ENCODE data around the gene CSTB. TPM values are rescaled to one million over a fixed set of nuclear protein-coding genes. Genes with fewer than 3 reads are reported as not detected.

The CSTB gene
- total and polyA plus RNA-seq, 2 of the 8 experiments (the other 6 are each of a cell fraction or from before 2014, with no cell fraction given) = 53.8 to 64.1 TPM

DNA sequence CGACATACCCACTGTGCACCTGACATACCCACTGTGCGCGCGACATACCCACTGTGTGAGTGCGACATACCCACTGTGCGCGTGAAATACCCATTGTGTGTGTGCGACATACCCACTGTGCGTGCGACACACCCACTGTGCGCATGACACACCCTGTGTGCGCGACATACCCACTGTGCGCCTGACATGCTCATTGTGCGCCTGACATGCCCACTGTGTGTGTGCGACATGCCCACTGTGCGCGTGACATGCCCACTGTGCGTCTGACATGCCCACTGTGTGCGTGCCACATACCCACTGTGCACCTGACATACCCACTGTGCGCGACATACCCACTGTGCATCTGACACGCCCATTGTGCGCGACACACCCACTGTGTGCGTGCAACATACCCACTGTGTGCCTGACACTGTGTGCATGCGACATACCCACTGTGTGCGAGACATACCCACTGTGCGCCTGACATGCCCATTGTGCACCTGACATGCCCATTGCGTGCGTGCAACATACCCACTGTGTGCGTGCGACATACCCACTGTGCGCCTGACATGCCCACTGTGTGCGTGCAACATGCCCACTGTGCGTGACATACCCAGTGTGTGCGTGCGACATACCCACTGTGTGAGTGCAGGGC is 10.8 kb upstream of the CSTB start:
- Histone ChIP-seq H4K91ac (replicated peaks; ENCODE audit: insufficient read length, low read length) (peak overlapping the region; percentile 84), H3K23ac (ENCODE audit: insufficient read length) (no peak overlapping the region), H4K5ac (ENCODE audit: insufficient read length, low read depth, low read length) (no peak overlapping the region), H3K4me3 (ENCODE audit: extremely low read depth in 1 of 4, insufficient read depth in 2 of 4, low read depth in 3 of 4, low read length in 4 of 4) (no peak overlapping the region), H3K56ac (replicated peaks; ENCODE audit: insufficient read length, low read depth, low read length) (no peak overlapping the region), H4K20me1 (replicated peaks in 1 of 2; ENCODE audit: control insufficient read depth in 1 of 2, insufficient read depth in 2 of 2, low read length in 2 of 2) (peaks cover 0 to 10% of the 10 kb centered on the region in 2 experiments), H2BK120ac (replicated peaks; ENCODE audit: low read depth, low read length) (no peak overlapping the region), H3K36me3 (ENCODE audit: control insufficient read depth in 2 of 4, insufficient read depth in 4 of 4, low read length in 3 of 4) (peaks cover 3 to 11% (median 9%) of the 10 kb centered on the region in 4 experiments; a peak in 6 of 8 replicates), H2BK15ac (ENCODE audit: low read length) (peak overlapping the region; percentile 89; the same call in 1 of the 2 replicates), H3K18ac (ENCODE audit: extremely low read depth, low read length) (no peak overlapping the region), H3K79me1 (ENCODE audit: low read depth, low read length) (peaks cover 10% of the 10 kb centered on the region; the same call in 1 of the 2 replicates), H3K27me3 (replicated peaks in 1 of 4; ENCODE audit: control insufficient read depth in 3 of 4, extremely low read depth in 1 of 4, insufficient read depth in 3 of 4, low read length in 3 of 4) (no peaks in the 10 kb centered on the region; a peak in 1 of 7 replicates), H2AFZ (ENCODE audit: low read length) (no peak overlapping the region), H3K4ac (replicated peaks; ENCODE audit: insufficient read length, low read depth, low read length) (no peak overlapping the region), H3K79me2 (ENCODE audit: control insufficient read depth in 1 of 2, insufficient read depth in 2 of 2, low read length in 2 of 2) (peaks cover 11 to 21% of the 10 kb centered on the region in 2 experiments), H2BK5ac (ENCODE audit: low read depth, low read length) (peak overlapping the region; percentile 54; the same call in 1 of the 2 replicates), H2AK5ac (ENCODE audit: low read depth, low read length) (peak overlapping the region; percentile 88), H3K23me2 (ENCODE audit: low read depth, low read length) (peaks cover 5% of the 10 kb centered on the region; the same call in 1 of the 2 replicates), H2BK20ac (ENCODE audit: low read length) (no peak overlapping the region), H3K27ac (ENCODE audit: low read depth, low read length) (no peak overlapping the region), H4K8ac (ENCODE audit: extremely low read depth, insufficient read depth, low read length) (no peak overlapping the region), H3K14ac (ENCODE audit: insufficient read length) (no peak overlapping the region), H3K4me2 (ENCODE audit: insufficient read depth in 1 of 2, low read depth in 2 of 2, low read length in 2 of 2) (no peak overlapping the region), H3K9ac (replicated peaks in 1 of 4; ENCODE audit: extremely low read depth in 1 of 4, low read depth in 3 of 4, low read length in 3 of 4) (no peak overlapping the region), H3K4me1 (replicated peaks in 1 of 4; ENCODE audit: control insufficient read depth in 3 of 4, insufficient read depth in 4 of 4, low read length in 3 of 4) (peaks cover 0 to 12% (median 3%) of the 10 kb centered on the region in 4 experiments; a peak in 4 of 7 replicates), H3K9me3 (ENCODE audit: insufficient read depth in 2 of 2, low read depth in 1 of 2, low read length in 1 of 2) (no peaks in the 10 kb centered on the region), H2BK12ac (ENCODE audit: low read depth, low read length) (peak overlapping the region; percentile 94)
- CTCF ChIA-PET (ENCODE audit: partially characterized antibody) = no interaction called here
- WGBS, 2 experiments (ENCODE audit: extremely low coverage in 1 of 2, insufficient coverage in 1 of 2, insufficient read length in 1 of 2, insufficient replicate concordance in 2 of 2, low coverage in 1 of 2, low lambda C conversion rate in 2 of 2, missing lambda C conversion rate in 1 of 2) = 95% methylated on average over 38 of the region's 38 CpGs; no CpG with 5 or more reads in 1 of the 2 experiments
- no peak for FAIRE-seq
- DNase-seq (ENCODE audit: low read depth in 1 of 2, low spot score in 2 of 2) = no peak
- POLR2A ChIA-PET (ENCODE audit: partially characterized antibody) = no interaction called here
- TF ChIP-seq SP4 (IDR thresholded peaks at IDR 0.05; ENCODE audit: low read length) (no peak), ZNF274 (IDR thresholded peaks at IDR 0.05; ENCODE audit: borderline replicate concordance, extremely low read depth, low read length) (no peak), CBX5 (IDR thresholded peaks at IDR 0.05; ENCODE audit: low read depth, low read length) (no peak), NANOG (IDR thresholded peaks at IDR 0.05; ENCODE audit: insufficient read depth, low read depth, low read length, poor library complexity, severe bottlenecking) (no peak), MAX (IDR thresholded peaks at IDR 0.05) (no peak), CHD2 (IDR thresholded peaks at IDR 0.05; ENCODE audit: low read length) (no peak), JUN (IDR thresholded peaks at IDR 0.05; ENCODE audit: low read depth, low read length) (no peak), SAP30 (IDR thresholded peaks at IDR 0.05; ENCODE audit: insufficient read depth, insufficient replicate concordance, low read length) (no peak), HDAC2 (IDR thresholded peaks at IDR 0.05; ENCODE audit: borderline replicate concordance in 1 of 2, low read depth in 2 of 2, low read length in 2 of 2) (no peak), TAF1 (IDR thresholded peaks at IDR 0.05; ENCODE audit: low read depth, low read length) (no peak), HDAC6 (IDR thresholded peaks at IDR 0.05; ENCODE audit: low read depth, low read length) (no peak), SIRT6 (IDR thresholded peaks at IDR 0.05; ENCODE audit: low read length) (no peak), CBX8 (IDR thresholded peaks at IDR 0.05; ENCODE audit: borderline replicate concordance, low read depth, low read length) (no peak)
